GM12891 (cell line): ENCODE data around the gene CRY2.

Experiments
- PAX5 ChIP-seq: IDR thresholded peaks from 2 replicates; pipeline ENCODE4 v1.6.1; 2011; ENCODE audit warnings: low read length, moderate library complexity, mild to moderate bottlenecking; ENCODE audit not compliant: insufficient read depth, severe bottlenecking
- POLR2A ChIP-seq: IDR thresholded peaks from 2 replicates; pipeline ENCODE4 v1.6.1; 2011; ENCODE audit warnings: low read depth, low read length, control low read depth
- POLR2AphosphoS5 ChIP-seq: IDR thresholded peaks from 2 replicates; pipeline ENCODE4 v1.6.1; 2011; ENCODE audit warnings: low read depth, low read length, control low read depth
- POU2F2 ChIP-seq: IDR thresholded peaks from 2 replicates; pipeline ENCODE4 v1.6.1; 2011; ENCODE audit warnings: low read depth, mild to moderate bottlenecking, control low read depth, low read length, moderate library complexity
- TAF1 ChIP-seq: IDR thresholded peaks from 2 replicates; pipeline ENCODE4 v1.6.1; 2011; ENCODE audit warnings: low read depth, low read length, control low read depth

DNA sequence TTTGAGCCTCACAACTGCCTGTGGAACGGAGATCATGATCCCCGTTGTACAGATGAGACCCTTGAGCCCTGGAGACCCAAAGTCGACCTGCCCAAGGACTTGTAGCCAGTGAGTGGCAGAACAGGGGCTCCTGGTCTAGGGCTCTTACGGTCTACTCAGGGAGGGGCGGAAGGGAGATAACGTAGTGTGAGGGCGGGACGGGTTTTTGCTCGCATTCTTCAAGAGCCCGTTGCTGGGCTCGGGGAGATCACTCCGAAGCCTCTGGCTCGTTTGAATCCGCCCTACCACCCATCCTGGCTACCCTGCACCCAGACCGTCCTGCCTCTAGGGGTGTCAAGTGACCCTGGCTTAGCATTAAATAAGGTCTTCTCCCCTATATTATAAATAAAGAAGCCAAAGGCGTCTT lies 639 bp downstream of the CRY2 start:
- TF ChIP-seq POLR2A (no peak), TAF1 (no peak), PAX5 (no peak), POLR2AphosphoS5 (no peak), POU2F2 (no peak)
